HG03064 (cell line): ENCODE measurements around the gene PRKAG2.

ENCODE experiments used
- ATAC-seq: cut with Tn5 transposase; IDR thresholded peaks from one replicate; pipeline ENCODE4 v1.9.1; 2021; ENCODE audit warnings: low read depth; ENCODE audit not compliant: unreplicated experiment

PRKAG2 gene

GRCh38 chr7:151687523-151688235 lies 189.2 kb downstream of the PRKAG2 start:
- ATAC-seq, result no peak

GRCh38 chr7:151686826-151687225 lies 190.1 kb downstream of the PRKAG2 start:
- no peak for ATAC-seq

GRCh38 chr7:151686016-151686766 lies 190.7 kb downstream of the PRKAG2 start:
- ATAC-seq, result no peak

- no peak for ATAC-seq
Measured at GRCh38 chr7:151684408-151685175, 192.3 kb downstream of the PRKAG2 start.

- ATAC-seq, result no peak
Measured at GRCh38 chr7:151683615-151684407, 193.1 kb downstream of the PRKAG2 start.

GRCh38 chr7:151682831-151683614 lies 193.9 kb downstream of the PRKAG2 start:
- ATAC-seq, result no peak

- ATAC-seq, result no peak
Measured at GRCh38 chr7:151681726-151682125, 195.2 kb downstream of the PRKAG2 start.

GRCh38 chr7:151680810-151681209 lies 196.1 kb downstream of the PRKAG2 start:
- no peak for ATAC-seq

- no peak for ATAC-seq
Measured at GRCh38 chr7:151679881-151680612, 196.9 kb downstream of the PRKAG2 start.

- no peak for ATAC-seq
Measured at GRCh38 chr7:151679071-151679708, 197.7 kb downstream of the PRKAG2 start.

GRCh38 chr7:151678227-151678604 lies 198.7 kb downstream of the PRKAG2 start:
- ATAC-seq, result no peak

- no peak for ATAC-seq
Measured at GRCh38 chr7:151677581-151678226, 199.2 kb downstream of the PRKAG2 start.

GRCh38 chr7:151676759-151677158 lies 200.2 kb downstream of the PRKAG2 start:
- ATAC-seq, result no peak

- ATAC-seq, result no peak
Measured at GRCh38 chr7:151675196-151675920, 201.6 kb downstream of the PRKAG2 start.

GRCh38 chr7:151674161-151674920 lies 202.6 kb downstream of the PRKAG2 start:
- ATAC-seq, result no peak

GRCh38 chr7:151673216-151673615 lies 203.7 kb downstream of the PRKAG2 start:
- ATAC-seq, result no peak

- ATAC-seq, result no peak
Measured at GRCh38 chr7:151672716-151673115, 204.2 kb downstream of the PRKAG2 start.
